Measurements from ENCODE around the gene FAM229A. TPM values are rescaled to one million over a fixed set of nuclear protein-coding genes. Genes with fewer than 3 reads are reported as not detected.

The FAM229A gene
- total and polyA plus RNA-seq, 2 experiments from 2014 or later, result 8.7 to 12.0 TPM

DNA sequence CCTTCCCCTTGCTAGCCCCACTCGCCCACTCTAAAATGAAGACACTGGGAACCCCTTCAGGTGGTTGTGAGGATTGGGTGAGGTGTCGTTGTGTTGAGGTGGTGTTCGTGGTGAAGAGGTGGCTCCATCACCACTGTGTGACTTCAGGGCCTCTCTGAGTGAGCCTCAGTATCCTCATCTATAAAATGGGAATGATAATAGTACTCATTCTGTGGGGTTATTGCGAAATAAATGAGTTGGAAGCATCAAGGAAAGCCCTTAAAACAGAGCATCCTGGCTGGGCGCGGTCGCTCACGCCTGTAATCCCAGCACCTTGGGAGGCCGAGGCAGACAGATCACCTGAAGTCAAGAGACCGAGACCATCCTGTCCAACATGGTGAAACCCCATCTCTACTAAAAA lies 19.6 kb downstream of the FAM229A start:
- DNase-seq (ENCODE audit: low read depth in 1 of 2, low spot score in 1 of 2), result no peak
- Histone ChIP-seq H3K4me1 (ENCODE audit: low read depth) (peaks cover 2% of the 10 kb centered on the region), H3K27ac (no peak overlapping the region), H3K4me3 (no peak overlapping the region), H3K36me3 (no peaks in the 10 kb centered on the region), H3K9me3 (ENCODE audit: low read depth) (no peaks in the 10 kb centered on the region), H3K27me3 (no peaks in the 10 kb centered on the region)
- no peak for TF ChIP-seq CTCF (IDR thresholded peaks at IDR 0.05; ENCODE audit: low read depth, low read length)

- Histone ChIP-seq H3K4me3 (no peak overlapping the region), H3K27me3 (no peaks in the 10 kb centered on the region), H3K27ac (no peak overlapping the region), H3K36me3 (no peaks in the 10 kb centered on the region), H3K4me1 (ENCODE audit: low read depth) (peaks cover 2% of the 10 kb centered on the region), H3K9me3 (ENCODE audit: low read depth) (no peaks in the 10 kb centered on the region)
- TF ChIP-seq CTCF (IDR thresholded peaks at IDR 0.05; ENCODE audit: low read depth, low read length), result no peak
- no peak for DNase-seq (ENCODE audit: low read depth in 1 of 2, low spot score in 1 of 2)
Observed at GRCh38 chr1:32341971-32342370, 20.3 kb downstream of the FAM229A start.

- Histone ChIP-seq H3K27me3 (no peaks in the 10 kb centered on the region), H3K4me3 (no peak overlapping the region), H3K36me3 (no peaks in the 10 kb centered on the region), H3K4me1 (ENCODE audit: low read depth) (peaks cover 2% of the 10 kb centered on the region), H3K9me3 (ENCODE audit: low read depth) (no peaks in the 10 kb centered on the region), H3K27ac (no peak overlapping the region)
- no peak for DNase-seq (ENCODE audit: low read depth in 1 of 2, low spot score in 1 of 2)
- no peak for TF ChIP-seq CTCF (IDR thresholded peaks at IDR 0.05; ENCODE audit: low read depth, low read length)
Observed at GRCh38 chr1:32341186-32341757, 21.0 kb downstream of the FAM229A start.

GRCh38 chr1:32339363-32339978 lies 22.8 kb downstream of the FAM229A start:
- no peak overlapping the region for H3K27ac ChIP-seq
- no peak for TF ChIP-seq CTCF (IDR thresholded peaks at IDR 0.05; ENCODE audit: low read depth, low read length)
- H3K36me3 ChIP-seq, result no peaks in the 10 kb centered on the region
- peak in 1 of 2 donors; percentile 67 for DNase-seq (ENCODE audit: low read depth in 1 of 2, low spot score in 1 of 2)
- H3K4me3 ChIP-seq, result no peak overlapping the region
- no peaks in the 10 kb centered on the region for H3K9me3 ChIP-seq (ENCODE audit: low read depth)
- no peaks in the 10 kb centered on the region for H3K27me3 ChIP-seq
- H3K4me1 ChIP-seq (ENCODE audit: low read depth), result peaks cover 3% of the 10 kb centered on the region

GRCh38 chr1:32338637-32339145 lies 23.6 kb downstream of the FAM229A start:
- H3K27ac ChIP-seq, result no peak overlapping the region
- H3K4me1 ChIP-seq (ENCODE audit: low read depth), result peaks cover 7% of the 10 kb centered on the region
- no peak for DNase-seq (ENCODE audit: low read depth in 1 of 2, low spot score in 1 of 2)
- no peak for TF ChIP-seq CTCF (IDR thresholded peaks at IDR 0.05; ENCODE audit: low read depth, low read length)
- H3K4me3 ChIP-seq, result no peak overlapping the region
- H3K9me3 ChIP-seq (ENCODE audit: low read depth), result no peaks in the 10 kb centered on the region
- no peaks in the 10 kb centered on the region for H3K27me3 ChIP-seq
- H3K36me3 ChIP-seq, result peaks cover under 1% of the 10 kb centered on the region

All from cardiac muscle cell (in vitro differentiated cells and primary cell).